NCI-H1105 (cell line): ENCODE results near the gene CATSPER4.

ENCODE experiments used
- DNase-seq: peaks from one replicate; lab custom pipeline; 2025; lab: John Stamatoyannopoulos, UW

The CATSPER4 gene

GRCh38 chr1:26164861-26165842 is 25.2 kb upstream of the CATSPER4 start:
- DNase-seq, result no peak

DNA sequence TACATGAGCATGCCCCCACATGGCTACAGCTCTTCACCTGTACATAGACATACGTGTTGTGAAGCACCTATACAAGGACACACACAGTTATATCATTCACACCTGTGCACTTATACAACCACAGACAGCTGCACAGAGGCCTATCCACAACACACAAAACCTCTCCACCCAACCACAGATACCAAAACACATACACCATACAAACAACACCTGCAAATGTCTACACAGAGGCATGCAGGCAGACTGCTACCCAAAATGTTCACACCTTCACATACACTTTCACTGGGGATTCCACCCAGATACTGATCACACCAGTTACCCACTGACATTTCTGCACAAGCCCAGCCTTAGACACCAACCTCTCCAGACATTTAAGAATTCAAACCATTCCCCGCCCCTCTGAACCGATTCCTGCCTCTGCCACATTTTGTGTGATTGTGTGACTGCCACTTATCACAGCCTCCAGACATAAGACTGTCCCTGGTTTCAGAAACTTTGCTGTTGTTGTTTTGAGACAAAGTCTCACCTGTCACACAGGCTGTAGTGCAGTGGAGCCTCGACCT is 23.6 kb upstream of the CATSPER4 start:
- no peak for DNase-seq

DNA sequence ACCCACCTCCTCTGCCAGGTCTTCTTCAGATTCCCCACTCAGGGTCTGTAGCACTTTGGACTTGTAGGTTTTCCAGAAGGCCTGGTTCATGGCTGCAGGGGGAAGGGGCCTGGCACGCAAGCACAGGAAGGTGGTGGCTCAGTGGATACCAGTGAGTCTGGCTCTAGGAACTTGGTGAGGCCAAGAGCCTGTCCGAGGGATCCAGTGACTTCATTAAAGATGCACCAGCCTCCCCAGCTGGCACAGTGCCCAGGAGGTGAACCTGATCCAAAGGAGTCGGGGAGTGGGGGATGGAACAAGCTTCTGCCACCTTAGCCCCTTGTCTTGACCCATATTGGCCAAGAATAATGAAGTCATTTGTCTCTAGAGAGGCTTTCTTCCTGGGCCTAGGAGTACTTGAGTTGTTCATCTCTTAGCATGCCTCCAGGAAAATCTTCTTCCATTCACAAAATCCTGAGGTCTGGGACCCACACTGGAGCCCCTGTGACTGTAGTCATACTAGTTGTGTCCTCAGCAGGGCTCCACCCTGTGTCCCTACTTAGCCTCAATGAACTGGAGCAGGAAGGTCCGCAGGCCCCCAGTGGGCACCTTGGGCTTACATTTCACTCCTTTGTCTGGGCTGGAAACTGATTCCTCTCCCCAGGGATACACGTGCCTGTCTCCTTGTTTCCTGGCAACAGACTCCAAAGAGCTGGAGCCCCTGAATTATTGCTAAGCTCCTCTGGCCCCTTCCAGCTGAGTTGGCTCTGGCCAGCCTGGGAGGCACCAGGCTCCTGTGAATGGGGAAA is 21.8 kb upstream of the CATSPER4 start, which contains the start of gene C1orf232:
C1orf232 (minus strand) TSS at position 554 of the 788 bp plus-strand sequence; CDS start at position 90, 464 bp downstream.
- peak; percentile 26 for DNase-seq

DNA sequence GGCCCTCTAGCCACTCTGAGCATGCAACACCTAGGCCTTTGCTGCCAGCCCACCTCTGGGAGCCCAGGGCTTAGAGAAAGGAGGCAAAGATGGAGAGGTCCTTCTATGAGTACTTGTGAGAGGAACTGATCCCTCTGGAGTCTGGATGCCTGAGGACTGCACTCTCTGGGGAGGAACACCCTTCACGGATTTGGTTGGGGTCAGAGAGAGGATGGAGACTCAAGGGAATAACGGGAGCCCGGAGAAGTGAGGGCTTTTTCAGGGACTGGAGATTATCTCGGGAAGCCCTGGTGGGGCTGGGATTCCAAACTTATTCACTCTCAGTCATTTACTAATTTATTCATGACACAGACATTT is 21.2 kb upstream of the CATSPER4 start:
- no peak for DNase-seq

DNA sequence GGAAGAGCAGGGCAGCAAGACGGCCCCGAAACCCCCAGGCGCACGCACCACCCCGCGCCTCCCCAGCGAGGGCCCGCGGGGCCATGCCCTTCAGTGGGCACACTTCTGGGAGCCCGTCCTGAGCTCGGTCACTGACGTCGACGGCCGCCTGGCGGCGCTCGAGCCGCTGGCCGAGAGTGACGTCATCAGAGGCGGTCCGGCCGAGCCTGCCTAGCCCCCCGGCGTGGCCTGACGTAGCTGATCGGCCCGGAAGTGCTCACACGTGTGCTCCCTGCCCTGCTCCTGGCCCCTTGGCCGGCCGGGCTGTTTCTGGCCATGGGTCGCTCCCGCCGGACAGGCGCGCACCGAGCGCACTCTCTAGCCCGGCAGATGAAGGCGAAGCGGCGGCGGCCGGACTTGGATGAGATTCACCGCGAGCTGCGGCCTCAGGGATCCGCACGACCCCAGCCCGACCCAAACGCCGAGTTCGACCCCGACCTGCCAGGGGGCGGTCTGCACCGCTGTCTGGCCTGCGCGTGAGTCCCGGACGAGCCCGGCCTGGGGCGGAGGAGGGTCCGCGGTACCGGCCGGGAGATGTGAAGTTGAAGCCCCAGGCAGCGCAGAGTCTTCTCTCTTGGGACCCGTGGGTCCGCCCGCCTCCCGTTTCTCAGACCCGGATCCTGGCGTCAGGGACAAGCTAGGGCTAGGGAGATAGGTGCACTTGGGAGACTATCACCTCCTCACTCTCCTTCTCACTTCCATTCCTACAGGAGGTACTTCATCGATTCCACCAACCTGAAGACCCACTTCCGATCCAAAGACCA is 20.5 kb upstream of the CATSPER4 start, which contains the start of gene ZNF593:
ZNF593 (plus strand) TSS at position 240 of the 803 bp plus-strand sequence; CDS start at position 316, 76 bp downstream.
- DNase-seq, result peak; percentile 85

- no peak for DNase-seq
Measured at GRCh38 chr1:26170472-26170821, 20.0 kb upstream of the CATSPER4 start.

DNA sequence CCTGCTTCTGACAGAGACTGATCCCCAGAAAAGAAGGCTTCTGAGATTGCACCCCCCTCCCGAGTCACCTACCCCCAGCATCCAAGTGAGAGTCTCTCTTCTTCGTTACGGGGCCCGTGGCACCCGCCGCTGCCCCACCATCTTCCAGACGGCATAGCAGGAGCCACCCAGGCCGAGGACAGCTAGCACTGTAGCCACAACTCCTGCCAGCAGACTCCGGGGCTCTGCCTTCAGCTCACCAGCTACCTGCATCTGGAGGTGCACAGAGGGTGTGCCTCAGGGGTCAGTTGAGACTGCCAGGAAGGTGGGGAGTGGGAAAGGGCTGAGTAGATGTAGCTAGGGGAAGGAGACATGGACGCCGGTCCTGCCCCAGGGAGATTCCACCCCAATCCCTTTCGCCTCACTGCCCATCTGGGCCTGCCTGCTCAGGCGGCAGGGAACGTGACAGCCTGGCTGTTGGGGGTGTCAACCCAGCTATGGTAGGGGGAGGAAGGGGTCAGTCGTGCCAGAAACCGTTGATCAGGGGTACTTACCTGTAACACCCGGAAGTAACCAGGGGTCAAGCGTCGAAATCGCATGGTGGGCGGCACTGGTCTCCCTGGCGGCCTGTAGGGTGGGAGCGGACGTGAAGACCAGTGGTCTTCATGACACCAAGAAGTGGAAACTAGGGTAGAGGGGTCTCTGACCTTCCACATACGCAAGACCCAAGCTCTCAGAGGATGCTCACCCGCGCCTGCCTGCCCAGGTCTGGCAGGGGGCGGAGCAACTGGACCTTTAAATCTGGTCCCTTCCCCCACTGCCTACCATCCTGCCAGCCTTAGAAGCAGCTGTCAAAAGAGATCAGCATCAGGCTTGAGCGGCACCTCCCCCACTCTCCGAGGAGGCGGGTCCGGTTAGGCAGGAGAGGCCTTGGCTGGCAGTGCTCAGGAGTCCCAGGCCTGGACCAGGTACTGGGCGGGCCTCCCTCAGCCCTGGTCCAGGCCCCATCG is 19.0 kb upstream of the CATSPER4 start, which contains the start of gene ZNF593OS:
ZNF593OS (minus strand) TSS at position 749 of the 989 bp plus-strand sequence; CDS start at position 578, 171 bp downstream.
- no peak for DNase-seq

- DNase-seq, result no peak
Measured at GRCh38 chr1:26175346-26175745, 15.1 kb upstream of the CATSPER4 start.

DNA sequence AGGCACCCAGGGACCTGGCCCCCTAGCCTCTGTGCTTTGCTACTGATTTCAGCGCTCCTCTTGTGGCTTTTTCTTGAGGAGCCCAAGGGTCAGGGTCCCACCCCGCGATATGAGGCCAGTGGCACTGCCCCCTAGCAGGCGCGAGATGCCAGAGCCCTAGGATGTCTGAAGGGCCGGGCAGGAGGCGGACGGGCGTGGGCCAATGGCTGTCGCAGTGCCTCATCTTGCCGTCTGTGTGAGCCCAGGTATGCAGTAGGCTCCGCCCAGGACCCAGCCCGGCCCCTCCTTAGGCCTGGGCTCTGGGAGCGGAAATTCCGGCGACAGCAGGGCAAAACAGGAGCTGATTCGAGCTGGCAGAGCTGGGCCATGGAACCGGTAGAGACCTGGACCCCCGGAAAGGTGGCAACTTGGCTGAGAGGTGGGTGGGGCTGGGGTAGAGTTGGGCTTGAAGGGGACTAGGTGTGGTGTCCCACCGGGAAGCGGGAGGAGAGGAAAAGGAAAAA is 13.2 kb upstream of the CATSPER4 start, which contains the start of gene CNKSR1:
CNKSR1 (plus strand) TSS at position 310 of the 503 bp plus-strand sequence; CDS start at position 367, 57 bp downstream.
- no peak for DNase-seq

DNA sequence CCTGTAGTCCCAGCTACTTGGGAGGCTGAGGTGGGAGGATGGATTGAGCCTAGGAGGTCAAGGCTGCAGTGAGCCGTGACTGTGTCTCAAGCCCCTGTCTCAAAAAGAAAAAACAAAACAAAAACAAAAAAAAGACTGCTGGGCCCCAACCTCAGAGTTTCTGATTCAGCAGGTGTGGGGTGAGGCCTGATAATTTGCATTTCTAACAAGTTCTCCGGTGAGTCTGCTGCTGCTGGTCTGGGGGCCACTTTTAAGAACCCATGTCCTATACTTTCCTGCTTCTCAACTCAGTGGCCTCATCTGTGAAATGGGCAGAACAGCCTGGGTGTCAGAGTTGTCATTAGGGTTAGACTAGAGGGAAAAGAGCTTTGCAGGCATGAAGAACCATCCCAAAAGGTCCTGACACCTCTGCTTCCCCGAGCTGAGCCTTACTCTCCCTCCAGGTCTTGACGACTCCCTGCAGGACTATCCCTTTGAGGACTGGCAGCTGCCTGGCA is 10.3 kb upstream of the CATSPER4 start:
- DNase-seq, result no peak

- DNase-seq, result no peak
Measured at GRCh38 chr1:26181586-26182382, 8.6 kb upstream of the CATSPER4 start.

GRCh38 chr1:26182383-26182696 is 8.1 kb upstream of the CATSPER4 start:
- DNase-seq, result no peak

DNA sequence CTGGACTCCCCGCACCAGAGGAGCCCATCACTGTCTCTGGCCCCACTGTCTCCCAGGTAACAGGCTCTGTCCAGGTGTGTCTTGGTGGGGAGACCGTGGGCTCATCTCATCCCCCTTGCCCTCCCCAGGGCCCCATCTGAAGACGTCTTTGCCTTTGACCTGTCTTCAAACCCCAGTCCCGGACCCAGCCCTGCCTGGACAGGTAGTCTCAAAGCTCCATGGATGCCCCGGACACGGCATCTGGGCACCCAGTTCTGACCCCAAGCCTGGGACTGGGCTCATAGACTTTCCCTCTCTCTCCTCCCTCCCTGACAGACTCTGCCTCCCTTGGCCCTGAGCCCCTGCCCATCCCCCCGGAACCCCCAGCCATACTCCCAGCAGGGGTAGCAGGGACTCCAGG is 6.3 kb upstream of the CATSPER4 start:
- DNase-seq, result no peak

- no peak for DNase-seq
Measured at GRCh38 chr1:26184883-26185282, 5.5 kb upstream of the CATSPER4 start.

- no peak for DNase-seq
Measured at GRCh38 chr1:26187882-26188281, 2.5 kb upstream of the CATSPER4 start.

DNA sequence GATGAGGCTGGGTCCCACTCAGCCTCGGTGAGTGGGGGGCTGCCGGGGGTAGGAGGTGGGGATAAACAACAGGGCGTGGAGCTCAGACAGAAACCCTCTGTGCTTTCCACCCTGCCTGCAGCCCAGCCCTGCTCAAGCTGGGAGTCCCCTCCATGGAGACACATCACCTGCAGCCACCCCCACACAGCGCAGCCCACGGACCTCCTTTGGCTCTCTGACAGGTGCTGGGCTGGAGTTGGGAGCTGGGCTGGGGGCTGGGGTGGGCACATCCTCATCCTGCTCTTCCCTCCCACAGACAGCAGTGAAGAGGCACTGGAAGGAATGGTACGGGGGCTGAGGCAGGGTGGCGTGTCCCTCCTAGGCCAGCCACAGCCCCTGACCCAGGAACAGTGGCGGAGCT is 1.9 kb upstream of the CATSPER4 start:
- DNase-seq, result no peak

DNA sequence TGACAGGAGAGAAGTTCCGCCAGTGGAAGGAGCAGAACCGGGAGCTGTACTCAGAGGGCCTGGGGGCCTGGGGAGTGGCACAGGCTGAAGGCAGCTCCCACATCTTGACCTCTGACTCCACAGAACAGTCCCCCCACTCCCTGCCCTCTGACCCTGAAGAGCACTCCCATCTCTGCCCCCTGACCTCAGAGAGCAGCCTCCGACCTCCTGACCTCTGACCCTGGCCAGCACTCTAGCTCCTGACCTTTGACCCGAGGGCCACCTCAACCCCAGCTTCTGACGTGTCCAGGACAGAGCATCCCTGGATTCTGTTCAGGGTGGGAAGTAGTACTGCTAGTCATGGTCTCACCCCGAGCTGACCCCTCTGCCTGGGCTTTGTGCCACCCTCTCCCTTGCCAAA is 1.1 kb upstream of the CATSPER4 start:
- DNase-seq, result no peak

GRCh38 chr1:26189751-26190275 is 589 bp upstream of the CATSPER4 start:
- no peak for DNase-seq

DNA sequence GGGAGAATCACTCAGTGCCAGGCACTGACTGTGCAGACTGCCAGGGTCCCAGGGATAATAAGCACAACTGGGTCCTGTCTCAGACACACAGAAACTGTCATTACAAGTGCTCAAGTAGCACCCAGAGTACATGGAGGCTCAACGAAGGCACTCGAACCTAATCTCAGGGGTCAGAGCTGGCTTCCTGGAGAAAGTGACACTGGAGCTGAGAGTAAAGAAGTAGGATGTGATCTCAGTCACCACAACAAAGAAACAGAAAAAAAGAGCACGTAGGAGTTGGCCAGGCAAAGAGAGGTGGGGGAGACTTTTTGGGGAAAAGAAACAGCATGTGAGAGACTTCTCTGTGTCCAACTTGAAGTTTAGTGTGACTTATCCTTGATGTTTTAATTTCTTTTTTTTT is 1.3 kb downstream of the CATSPER4 start:
- DNase-seq, result no peak
